ENCODE measurements around the gene RNF128.

DNA sequence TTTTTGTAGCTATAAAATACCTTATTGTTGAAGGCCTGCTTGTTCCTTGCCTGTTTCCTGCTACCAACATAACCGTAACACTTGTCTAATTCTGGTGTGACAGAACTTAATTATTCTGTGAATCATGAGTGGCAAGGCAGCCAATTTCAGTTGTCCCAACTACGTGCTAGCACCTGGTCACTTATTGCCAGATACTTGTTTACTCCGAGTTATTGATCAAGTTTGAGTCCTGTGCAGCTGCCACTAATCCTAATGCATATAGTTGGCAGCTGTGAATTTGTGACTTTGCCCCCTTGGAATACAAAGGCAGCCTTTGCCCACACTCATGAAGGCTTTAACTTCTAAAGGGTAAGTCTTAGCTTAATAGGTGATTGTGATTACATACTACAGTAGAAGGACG, 7.8 kb upstream of the RNF128 start:
- TF ChIP-seq TARDBP (IDR thresholded peaks at IDR 0.05): no peak
- no peak for TF ChIP-seq SP1 (IDR thresholded peaks at IDR 0.05)
- no peak for TF ChIP-seq FOXM1 (IDR thresholded peaks at IDR 0.05; ENCODE audit: borderline replicate concordance)
- no peak for TF ChIP-seq FOXK2 (IDR thresholded peaks at IDR 0.05)
- no peak for TF ChIP-seq CTBP1 (IDR thresholded peaks at IDR 0.05; ENCODE audit: borderline replicate concordance)
- no peak for TF ChIP-seq FOXA1 (IDR thresholded peaks at IDR 0.05)
- no peak for TF ChIP-seq L3MBTL2 (conservative IDR thresholded peaks at IDR 0.05)
- TF ChIP-seq ARNT (IDR thresholded peaks at IDR 0.05): no peak
- TF ChIP-seq NFRKB (IDR thresholded peaks at IDR 0.05): no peak
- TF ChIP-seq SUZ12 (IDR thresholded peaks at IDR 0.05): no peak
- TF ChIP-seq BHLHE40 (IDR thresholded peaks at IDR 0.05; ENCODE audit: borderline replicate concordance): no peak
- no peak for TF ChIP-seq ELF4 (IDR thresholded peaks at IDR 0.05)
